Testis (tissue), 2 donors: ENCODE measurements around the gene FAM222B.

ENCODE experiments used
- CTCF ChIP-seq, 3 experiments: fragments of 450-650 bp in 2 of 3; fragments of 200-600 bp in 1 of 3; sonication (generic) in 1 of 3; IDR thresholded peaks; one replicate each; pipeline ENCODE4 v1.5.1; 2016 to 2019; ENCODE audit warnings: antibody characterized with exemption in 3 of 3, mild to moderate bottlenecking in 2 of 3, moderate library complexity in 1 of 3
- POLR2A ChIP-seq: fragments of 450-650 bp; IDR thresholded peaks from one replicate; pipeline ENCODE4 v1.6.1; 2017; ENCODE audit warnings: antibody characterized with exemption, mild to moderate bottlenecking, moderate library complexity

GRCh38 chr17:28738680-28739384 is 103.8 kb downstream of the FAM222B start:
- TF ChIP-seq CTCF (IDR thresholded peaks at IDR 0.05) (no peak), POLR2A (no peak)
